BLaER1 (cell line): ENCODE measurements around the gene IPO13.

ENCODE experiments used
- H3K27ac ChIP-seq: shearing (Covaris generic); formaldehyde crosslinking; 2 replicates; pipeline ENCODE4 v1.8.1; 2022
- H3K27me3 ChIP-seq: shearing (Covaris generic); formaldehyde crosslinking; 2 replicates; pipeline ENCODE4 v1.8.1; 2022
- H3K36me3 ChIP-seq: shearing (Covaris generic); formaldehyde crosslinking; 2 replicates; pipeline ENCODE4 v1.8.1; 2022
- H3K4me1 ChIP-seq: shearing (Covaris generic); formaldehyde crosslinking; 2 replicates; pipeline ENCODE4 v1.8.1; 2022
- H3K4me2 ChIP-seq: shearing (Covaris generic); formaldehyde crosslinking; 2 replicates; pipeline ENCODE4 v1.8.1; 2022
- H3K4me3 ChIP-seq: shearing (Covaris generic); formaldehyde crosslinking; 2 replicates; pipeline ENCODE4 v1.8.1; 2022
- H3K9ac ChIP-seq: shearing (Covaris generic); formaldehyde crosslinking; 2 replicates; pipeline ENCODE4 v1.8.1; 2022
- H3K9me3 ChIP-seq: shearing (Covaris generic); formaldehyde crosslinking; 2 replicates; pipeline ENCODE4 v1.8.1; 2022
- H4K20me1 ChIP-seq: shearing (Covaris generic); formaldehyde crosslinking; 2 replicates; pipeline ENCODE4 v1.8.1; 2022
- Cebpa-rat ChIP-seq: shearing (Covaris generic); IDR thresholded peaks from 2 replicates; pipeline ENCODE4 v1.8.1; 2022

IPO13 gene

DNA sequence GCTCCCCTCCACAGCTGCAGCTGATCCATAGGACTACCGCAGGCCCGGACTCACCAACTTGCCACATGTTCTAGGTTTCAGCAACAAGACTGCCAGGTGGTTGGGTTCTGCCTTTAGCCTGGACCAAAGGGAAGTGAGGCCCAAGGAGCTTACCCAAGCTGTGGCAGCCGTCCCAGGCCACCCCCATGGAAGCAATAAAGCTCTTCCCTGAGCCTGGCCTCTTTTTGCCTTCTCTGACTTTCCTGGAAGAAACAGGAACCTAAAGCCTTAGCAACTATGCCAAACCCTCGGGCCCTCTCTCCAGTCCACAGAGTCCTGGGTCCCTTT is 15.8 kb upstream of the IPO13 start:
- Histone ChIP-seq H3K27ac (no peak overlapping the region), H4K20me1 (peaks cover 24% of the 10 kb centered on the region), H3K4me3 (no peak overlapping the region), H3K36me3 (peaks cover 23% of the 10 kb centered on the region), H3K4me2 (no peak overlapping the region), H3K27me3 (peaks cover 41% of the 10 kb centered on the region), H3K9ac (no peak overlapping the region), H3K4me1 (peaks cover 39% of the 10 kb centered on the region), H3K9me3 (no peaks in the 10 kb centered on the region)
- no peak for TF ChIP-seq Cebpa-rat

GRCh38 chr1:43931711-43932660 is 14.8 kb upstream of the IPO13 start:
- Histone ChIP-seq H3K27me3 (peaks cover 51% of the 10 kb centered on the region), H3K9ac (no peak overlapping the region; the same call in 1 of the 2 replicates), H3K9me3 (no peaks in the 10 kb centered on the region), H3K27ac (no peak overlapping the region; the same call in 1 of the 2 replicates), H4K20me1 (peaks cover 32% of the 10 kb centered on the region), H3K36me3 (peaks cover 16% of the 10 kb centered on the region), H3K4me3 (no peak overlapping the region), H3K4me1 (peaks cover 47% of the 10 kb centered on the region), H3K4me2 (peak overlapping the region; percentile 71)
- TF ChIP-seq Cebpa-rat: no peak

GRCh38 chr1:43932786-43933385 is 13.9 kb upstream of the IPO13 start:
- no peak for TF ChIP-seq Cebpa-rat
- peaks cover 22% of the 10 kb centered on the region for H3K36me3 ChIP-seq
- H3K4me2 ChIP-seq: peak overlapping the region; percentile 71
- H3K9ac ChIP-seq: no peak overlapping the region
- H3K27ac ChIP-seq: no peak overlapping the region
- H4K20me1 ChIP-seq: peaks cover 41% of the 10 kb centered on the region
- peaks cover 47% of the 10 kb centered on the region for H3K4me1 ChIP-seq
- no peak overlapping the region for H3K4me3 ChIP-seq
- no peaks in the 10 kb centered on the region for H3K9me3 ChIP-seq
- peaks cover 60% of the 10 kb centered on the region for H3K27me3 ChIP-seq

- Histone ChIP-seq H3K4me2 (peak within 1 kb of the TSS; percentile 71), H3K27ac (no peak within 1 kb of the TSS), H3K9ac (0 out of 2 replicates have a peak within 1 kb of the TSS, but pooled peaks have one; percentile 33), H3K4me1 (peaks cover 47% of the 10 kb centered on the region), H3K9me3 (no peaks in the 10 kb centered on the region), H3K36me3 (peaks cover 28% of the 10 kb centered on the region), H3K4me3 (peak within 1 kb of the TSS; percentile 43; the same call in 1 of the 2 replicates), H3K27me3 (peaks cover 65% of the 10 kb centered on the region), H4K20me1 (peaks cover 47% of the 10 kb centered on the region)
- TF ChIP-seq Cebpa-rat: no peak
These were observed 13.2 kb upstream of the IPO13 start, which contains the start of gene ARTN for GRCh38 chr1:43933386-43934100. ARTN (plus strand) TSS chr1:43933801; CDS start chr1:43935657, 1,856 bp downstream.

DNA sequence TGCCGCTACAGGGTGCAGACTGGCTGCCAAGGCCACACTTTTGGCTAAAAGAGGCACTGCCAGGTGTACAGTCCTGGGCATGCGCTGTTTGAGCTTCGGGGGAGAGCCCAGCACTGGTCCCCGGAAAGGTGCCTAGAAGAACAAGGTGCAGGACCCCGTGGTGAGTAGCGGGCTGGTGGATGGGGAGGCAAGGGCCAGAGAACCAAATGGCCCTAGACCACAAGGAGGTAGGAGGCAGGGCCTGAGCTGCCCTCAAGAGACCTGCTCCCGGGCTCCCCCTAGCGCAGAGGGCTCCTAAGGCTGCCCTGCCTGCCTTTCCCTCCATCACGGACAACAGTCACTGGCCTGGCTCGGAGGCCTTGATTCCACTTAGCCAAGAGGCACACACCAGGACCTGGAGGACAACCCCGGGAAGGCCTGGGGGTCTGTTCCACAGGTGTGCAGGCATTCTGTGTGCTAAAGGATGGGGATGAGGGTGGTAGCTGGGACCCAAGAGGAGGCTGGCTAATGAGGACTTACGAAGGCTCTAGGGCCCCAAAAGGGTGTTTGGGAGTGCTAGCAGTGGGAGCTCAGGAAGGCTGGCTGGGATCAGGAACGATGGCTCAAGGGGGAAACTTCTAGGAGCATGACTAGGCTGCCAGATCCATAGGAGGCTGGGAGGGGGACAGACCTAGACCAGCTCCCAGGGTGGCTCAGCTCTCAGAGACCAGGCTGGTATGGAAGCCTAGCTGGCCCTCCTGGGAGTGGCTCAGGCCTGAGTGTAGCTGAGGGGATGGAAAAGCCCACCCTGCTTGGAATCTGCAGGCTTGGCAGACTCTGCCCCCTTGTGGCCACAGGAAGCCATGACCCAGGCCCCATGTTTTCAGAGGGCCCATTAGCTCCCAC is 12.4 kb upstream of the IPO13 start:
- no peak overlapping the region for H3K9ac ChIP-seq
- H3K4me2 ChIP-seq: peak overlapping the region; percentile 71

GRCh38 chr1:43934986-43935324 is 11.8 kb upstream of the IPO13 start:
- no peaks in the 10 kb centered on the region for H3K9me3 ChIP-seq
- H3K36me3 ChIP-seq: peaks cover 26% of the 10 kb centered on the region
- TF ChIP-seq Cebpa-rat: no peak
- H3K27ac ChIP-seq: no peak overlapping the region
- H3K4me2 ChIP-seq: no peak overlapping the region
- no peak overlapping the region for H3K4me3 ChIP-seq
- peaks cover 65% of the 10 kb centered on the region for H3K27me3 ChIP-seq
- H3K4me1 ChIP-seq: peaks cover 47% of the 10 kb centered on the region
- no peak overlapping the region for H3K9ac ChIP-seq
- H4K20me1 ChIP-seq: peaks cover 51% of the 10 kb centered on the region

More for the DNA sequence above, 12.4 kb upstream of the IPO13 start:
- Histone ChIP-seq H3K9me3 (no peaks in the 10 kb centered on the region), H3K4me3 (no peak overlapping the region), H3K36me3 (peaks cover 31% of the 10 kb centered on the region), H3K4me1 (peaks cover 47% of the 10 kb centered on the region), H3K27me3 (peaks cover 65% of the 10 kb centered on the region), H3K27ac (no peak overlapping the region), H4K20me1 (peaks cover 51% of the 10 kb centered on the region)
- TF ChIP-seq Cebpa-rat: no peak

DNA sequence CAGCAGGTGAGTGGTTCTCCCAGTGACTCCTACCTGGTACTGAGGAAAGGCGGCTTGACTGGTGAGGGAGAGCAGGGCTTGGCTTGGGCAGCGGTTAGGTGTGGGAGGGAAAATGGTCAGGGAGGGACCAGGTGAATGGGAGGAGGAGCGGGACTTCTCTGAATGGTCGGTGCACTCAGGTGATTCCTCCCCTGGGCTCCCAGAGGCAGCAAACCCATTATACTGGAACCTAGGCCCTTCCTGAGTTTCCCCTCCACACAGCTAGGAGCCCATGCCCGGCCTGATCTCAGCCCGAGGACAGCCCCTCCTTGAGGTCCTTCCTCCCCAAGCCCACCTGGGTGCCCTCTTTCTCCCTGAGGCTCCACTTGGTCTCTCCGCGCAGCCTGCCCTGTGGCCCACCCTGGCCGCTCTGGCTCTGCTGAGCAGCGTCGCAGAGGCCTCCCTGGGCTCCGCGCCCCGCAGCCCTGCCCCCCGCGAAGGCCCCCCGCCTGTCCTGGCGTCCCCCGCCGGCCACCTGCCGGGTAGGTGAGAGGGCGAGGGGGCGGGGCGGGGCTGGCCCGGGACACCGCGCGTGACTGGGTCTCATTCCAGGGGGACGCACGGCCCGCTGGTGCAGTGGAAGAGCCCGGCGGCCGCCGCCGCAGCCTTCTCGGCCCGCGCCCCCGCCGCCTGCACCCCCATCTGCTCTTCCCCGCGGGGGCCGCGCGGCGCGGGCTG is 10.9 kb upstream of the IPO13 start:
- Histone ChIP-seq H3K4me3 (peak overlapping the region; percentile 66), H3K36me3 (peaks cover 18% of the 10 kb centered on the region; the same call in 1 of the 2 replicates), H4K20me1 (peaks cover 51% of the 10 kb centered on the region), H3K4me2 (peak overlapping the region; percentile 83), H3K9ac (no peak overlapping the region), H3K4me1 (peaks cover 47% of the 10 kb centered on the region), H3K9me3 (no peaks in the 10 kb centered on the region), H3K27ac (no peak overlapping the region), H3K27me3 (peaks cover 65% of the 10 kb centered on the region)
- TF ChIP-seq Cebpa-rat: no peak

GRCh38 chr1:43936431-43937151 is 10.2 kb upstream of the IPO13 start:
- peaks cover 65% of the 10 kb centered on the region for H3K27me3 ChIP-seq
- TF ChIP-seq Cebpa-rat: no peak
- H3K9me3 ChIP-seq: no peaks in the 10 kb centered on the region
- H3K4me1 ChIP-seq: peaks cover 45% of the 10 kb centered on the region
- peaks cover 51% of the 10 kb centered on the region for H4K20me1 ChIP-seq
- no peak overlapping the region for H3K27ac ChIP-seq
- H3K9ac ChIP-seq: no peak overlapping the region
- peaks cover 18% of the 10 kb centered on the region; the same call in 1 of the 2 replicates for H3K36me3 ChIP-seq
- H3K4me3 ChIP-seq: peak overlapping the region; percentile 66
- peak overlapping the region; percentile 83 for H3K4me2 ChIP-seq
